ENCODE data around the gene ETFA. TPM values are rescaled to one million over a fixed set of nuclear protein-coding genes. Genes with fewer than 3 reads are reported as not detected.

The ETFA gene
- total RNA-seq, 1 experiment from 2014 or later: 170 TPM

- no peaks in the 10 kb centered on the region for H3K4me1 ChIP-seq (ENCODE audit: low read length)
Observed at GRCh38 chr15:76221085-76221767, 90.0 kb downstream of the ETFA start.

GRCh38 chr15:76217882-76218217 lies 93.4 kb downstream of the ETFA start:
- H3K36me3 ChIP-seq (ENCODE audit: insufficient read depth, low read length): peaks cover 24% of the 10 kb centered on the region; the same call in 1 of the 2 replicates

More at GRCh38 chr15:76221085-76221767, 90.0 kb downstream of the ETFA start:
- DNase-seq: no peak
- H3K9ac ChIP-seq (ENCODE audit: low read length): no peak overlapping the region
- no peak overlapping the region for H2AFZ ChIP-seq (ENCODE audit: low read length)
- H3K9me2 ChIP-seq (replicated peaks; ENCODE audit: insufficient read depth, low read length): no peaks in the 10 kb centered on the region
- no peaks in the 10 kb centered on the region for H4K20me1 ChIP-seq (ENCODE audit: insufficient read depth, low read depth, low read length)
- H3K36me3 ChIP-seq (ENCODE audit: insufficient read depth, low read length): peaks cover 19% of the 10 kb centered on the region; the same call in 1 of the 2 replicates
- H3K4me3 ChIP-seq (ENCODE audit: low read length): no peak overlapping the region
- H3K27me3 ChIP-seq (ENCODE audit: low read length): no peaks in the 10 kb centered on the region
- peaks cover 36% of the 10 kb centered on the region for H3K79me2 ChIP-seq (ENCODE audit: low read length)
- H3K4me2 ChIP-seq (ENCODE audit: low read depth, low read length, poor library complexity, severe bottlenecking): no peak overlapping the region
- H3K9me3 ChIP-seq (ENCODE audit: low read length): no peaks in the 10 kb centered on the region
- H3K27ac ChIP-seq (ENCODE audit: low read length): no peak overlapping the region

DNA sequence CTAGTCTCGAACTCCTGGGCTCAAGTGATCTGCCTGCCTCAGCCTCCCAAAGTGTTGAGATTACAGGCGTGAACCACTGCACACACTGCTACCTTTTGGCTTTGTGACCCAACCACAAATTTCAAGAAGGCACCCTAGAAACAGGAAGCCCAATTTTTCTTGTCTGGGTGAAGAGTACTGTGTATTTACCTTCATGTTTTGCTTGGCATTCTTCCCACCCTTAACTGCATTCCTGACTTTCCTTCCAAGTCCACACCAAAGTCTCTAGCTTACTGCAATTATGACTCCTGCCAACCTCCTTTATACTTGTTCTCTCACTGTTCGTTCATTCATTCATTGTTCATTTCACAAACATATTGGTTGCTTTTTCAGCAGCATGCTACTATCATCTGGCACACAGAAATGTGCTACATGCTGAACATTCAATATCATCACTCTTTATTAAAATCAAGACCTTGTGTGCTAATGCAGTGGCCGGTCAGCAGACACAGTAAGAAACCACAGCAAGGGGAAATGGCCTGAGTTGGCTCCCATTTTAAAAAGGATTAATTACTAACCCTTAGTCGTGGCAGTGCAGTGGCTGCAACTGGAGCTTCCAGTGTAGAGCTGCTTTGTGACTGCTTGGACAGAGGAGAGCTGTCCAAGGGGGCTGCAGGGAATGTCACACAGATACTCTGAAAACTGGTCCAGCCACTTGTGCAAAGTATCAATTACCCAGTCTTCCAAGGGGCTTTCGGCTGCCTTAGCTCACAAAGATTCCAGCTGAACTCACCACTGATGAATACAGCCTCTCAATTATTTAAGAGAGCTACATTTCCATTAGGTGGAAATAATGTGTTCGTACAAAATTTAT lies 94.0 kb downstream of the ETFA start:
- H3K4me2 ChIP-seq (ENCODE audit: low read depth, low read length, poor library complexity, severe bottlenecking): no peak overlapping the region
- peaks cover 20% of the 10 kb centered on the region; the same call in 1 of the 2 replicates for H3K36me3 ChIP-seq (ENCODE audit: insufficient read depth, low read length)
- no peak for DNase-seq

More at GRCh38 chr15:76217882-76218217, 93.4 kb downstream of the ETFA start:
- no peak overlapping the region for H2AFZ ChIP-seq (ENCODE audit: low read length)
- H3K9ac ChIP-seq (ENCODE audit: low read length): no peak overlapping the region
- H3K9me2 ChIP-seq (replicated peaks; ENCODE audit: insufficient read depth, low read length): no peaks in the 10 kb centered on the region
- H3K27me3 ChIP-seq (ENCODE audit: low read length): no peaks in the 10 kb centered on the region
- H3K27ac ChIP-seq (ENCODE audit: low read length): no peak overlapping the region
- no peaks in the 10 kb centered on the region for H3K9me3 ChIP-seq (ENCODE audit: low read length)
- H3K79me2 ChIP-seq (ENCODE audit: low read length): peaks cover 33% of the 10 kb centered on the region
- no peaks in the 10 kb centered on the region for H4K20me1 ChIP-seq (ENCODE audit: insufficient read depth, low read depth, low read length)
- no peaks in the 10 kb centered on the region for H3K4me1 ChIP-seq (ENCODE audit: low read length)
- H3K4me2 ChIP-seq (ENCODE audit: low read depth, low read length, poor library complexity, severe bottlenecking): no peak overlapping the region
- H3K4me3 ChIP-seq (ENCODE audit: low read length): no peak overlapping the region
- DNase-seq: no peak

GRCh38 chr15:76215634-76216033 lies 95.6 kb downstream of the ETFA start:
- peaks cover 21% of the 10 kb centered on the region; the same call in 1 of the 2 replicates for H3K36me3 ChIP-seq (ENCODE audit: insufficient read depth, low read length)
- H3K9me3 ChIP-seq (ENCODE audit: low read length): no peaks in the 10 kb centered on the region
- H4K20me1 ChIP-seq (ENCODE audit: insufficient read depth, low read depth, low read length): no peaks in the 10 kb centered on the region
- H2AFZ ChIP-seq (ENCODE audit: low read length): no peak overlapping the region
- DNase-seq: no peak
- H3K9ac ChIP-seq (ENCODE audit: low read length): no peak overlapping the region
- no peak overlapping the region for H3K4me2 ChIP-seq (ENCODE audit: low read depth, low read length, poor library complexity, severe bottlenecking)
- H3K4me3 ChIP-seq (ENCODE audit: low read length): no peak overlapping the region
- peaks cover 21% of the 10 kb centered on the region for H3K79me2 ChIP-seq (ENCODE audit: low read length)
- H3K4me1 ChIP-seq (ENCODE audit: low read length): no peaks in the 10 kb centered on the region
- no peak overlapping the region for H3K27ac ChIP-seq (ENCODE audit: low read length)
- H3K9me2 ChIP-seq (replicated peaks; ENCODE audit: insufficient read depth, low read length): no peaks in the 10 kb centered on the region
- H3K27me3 ChIP-seq (ENCODE audit: low read length): no peaks in the 10 kb centered on the region

More for the DNA sequence above, 94.0 kb downstream of the ETFA start:
- Histone ChIP-seq H3K4me3 (ENCODE audit: low read length) (no peak overlapping the region), H3K9me3 (ENCODE audit: low read length) (no peaks in the 10 kb centered on the region), H3K9me2 (replicated peaks; ENCODE audit: insufficient read depth, low read length) (no peaks in the 10 kb centered on the region), H2AFZ (ENCODE audit: low read length) (no peak overlapping the region), H3K4me1 (ENCODE audit: low read length) (no peaks in the 10 kb centered on the region), H3K27me3 (ENCODE audit: low read length) (no peaks in the 10 kb centered on the region), H4K20me1 (ENCODE audit: insufficient read depth, low read depth, low read length) (no peaks in the 10 kb centered on the region), H3K27ac (ENCODE audit: low read length) (no peak overlapping the region), H3K9ac (ENCODE audit: low read length) (no peak overlapping the region), H3K79me2 (ENCODE audit: low read length) (peaks cover 31% of the 10 kb centered on the region)

- Histone ChIP-seq H4K20me1 (ENCODE audit: insufficient read depth, low read depth, low read length) (no peaks in the 10 kb centered on the region), H3K27ac (ENCODE audit: low read length) (no peak overlapping the region), H3K9me3 (ENCODE audit: low read length) (no peaks in the 10 kb centered on the region), H3K9me2 (replicated peaks; ENCODE audit: insufficient read depth, low read length) (no peaks in the 10 kb centered on the region), H3K79me2 (ENCODE audit: low read length) (no peaks in the 10 kb centered on the region), H3K9ac (ENCODE audit: low read length) (no peak overlapping the region), H3K27me3 (ENCODE audit: low read length) (no peaks in the 10 kb centered on the region), H3K4me1 (ENCODE audit: low read length) (no peaks in the 10 kb centered on the region), H3K36me3 (ENCODE audit: insufficient read depth, low read length) (peaks cover 11% of the 10 kb centered on the region; the same call in 1 of the 2 replicates), H3K4me2 (ENCODE audit: low read depth, low read length, poor library complexity, severe bottlenecking) (no peak overlapping the region), H3K4me3 (ENCODE audit: low read length) (no peak overlapping the region), H2AFZ (ENCODE audit: low read length) (no peak overlapping the region)
- DNase-seq: no peak
Observed at GRCh38 chr15:76209942-76210341, 101.3 kb downstream of the ETFA start.

GRCh38 chr15:76209523-76209922 lies 101.7 kb downstream of the ETFA start:
- no peaks in the 10 kb centered on the region for H3K27me3 ChIP-seq (ENCODE audit: low read length)
- no peak overlapping the region for H2AFZ ChIP-seq (ENCODE audit: low read length)
- no peak overlapping the region for H3K9ac ChIP-seq (ENCODE audit: low read length)
- DNase-seq: no peak
- H3K4me3 ChIP-seq (ENCODE audit: low read length): no peak overlapping the region
- no peaks in the 10 kb centered on the region for H3K79me2 ChIP-seq (ENCODE audit: low read length)
- no peak overlapping the region for H3K4me2 ChIP-seq (ENCODE audit: low read depth, low read length, poor library complexity, severe bottlenecking)
- H3K36me3 ChIP-seq (ENCODE audit: insufficient read depth, low read length): peaks cover 11% of the 10 kb centered on the region; the same call in 1 of the 2 replicates
- H4K20me1 ChIP-seq (ENCODE audit: insufficient read depth, low read depth, low read length): no peaks in the 10 kb centered on the region
- H3K9me3 ChIP-seq (ENCODE audit: low read length): no peaks in the 10 kb centered on the region
- H3K4me1 ChIP-seq (ENCODE audit: low read length): no peaks in the 10 kb centered on the region
- no peaks in the 10 kb centered on the region for H3K9me2 ChIP-seq (replicated peaks; ENCODE audit: insufficient read depth, low read length)
- no peak overlapping the region for H3K27ac ChIP-seq (ENCODE audit: low read length)

DNA sequence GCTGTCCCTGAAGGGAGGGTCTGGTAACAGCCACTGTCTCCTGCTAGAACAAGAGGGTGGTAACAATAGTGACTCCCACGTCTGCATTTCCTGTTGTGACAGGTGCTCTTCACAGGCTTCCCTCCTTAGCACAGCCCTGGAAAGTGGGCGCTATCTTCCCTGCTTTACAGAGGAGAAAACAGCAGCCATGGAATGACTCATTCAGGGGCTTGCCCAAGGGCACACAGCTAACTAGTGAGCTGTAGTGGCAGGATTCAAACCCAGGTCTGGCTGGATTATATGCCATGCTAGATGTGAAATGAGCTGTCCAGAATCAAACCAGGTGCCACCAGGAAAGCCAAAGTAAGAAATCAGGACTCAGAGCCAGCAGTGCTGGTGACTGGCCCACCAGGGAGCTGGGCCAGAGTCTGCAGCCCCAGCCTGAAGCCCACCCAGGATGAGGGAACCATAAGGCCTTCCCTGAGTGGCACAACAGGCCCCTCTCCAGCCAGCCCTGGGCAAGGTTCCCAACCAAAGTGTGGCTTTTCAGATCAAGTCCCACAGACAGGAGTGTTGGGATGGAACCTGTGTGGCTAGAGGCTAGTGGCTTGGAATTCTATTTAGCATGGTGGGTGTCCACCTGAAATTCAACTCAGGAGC lies 102.4 kb downstream of the ETFA start:
- no peaks in the 10 kb centered on the region for H3K4me1 ChIP-seq (ENCODE audit: low read length)
- no peak overlapping the region for H3K4me3 ChIP-seq (ENCODE audit: low read length)
- H2AFZ ChIP-seq (ENCODE audit: low read length): no peak overlapping the region
- H3K9me3 ChIP-seq (ENCODE audit: low read length): no peaks in the 10 kb centered on the region
- no peaks in the 10 kb centered on the region for H3K27me3 ChIP-seq (ENCODE audit: low read length)
- peaks cover 5% of the 10 kb centered on the region; the same call in 1 of the 2 replicates for H3K36me3 ChIP-seq (ENCODE audit: insufficient read depth, low read length)
- H3K4me2 ChIP-seq (ENCODE audit: low read depth, low read length, poor library complexity, severe bottlenecking): no peak overlapping the region
- no peaks in the 10 kb centered on the region for H3K9me2 ChIP-seq (replicated peaks; ENCODE audit: insufficient read depth, low read length)
- no peak overlapping the region for H3K27ac ChIP-seq (ENCODE audit: low read length)
- no peak overlapping the region for H3K9ac ChIP-seq (ENCODE audit: low read length)
- H3K79me2 ChIP-seq (ENCODE audit: low read length): no peaks in the 10 kb centered on the region
- DNase-seq: no peak
- H4K20me1 ChIP-seq (ENCODE audit: insufficient read depth, low read depth, low read length): no peaks in the 10 kb centered on the region

All from Karpas-422 (cell line).